IMR-90 (cell line): ENCODE measurements around the gene C10orf90.

Experiments used
- BHLHE40 ChIP-seq: fragments of 150-350 bp; IDR thresholded peaks from 2 replicates; pipeline ENCODE4 v1.6.1; 2016; ENCODE audit warnings: mild to moderate bottlenecking, low read depth, low read length
- CTCF ChIP-seq: conservative IDR thresholded peaks from 2 replicates; pipeline ENCODE4 v1.5.1; 2012; ENCODE audit warnings: mild to moderate bottlenecking, low read depth, low read length, improper control_type of control experiment
- MAFK ChIP-seq: IDR thresholded peaks from 2 replicates; pipeline ENCODE4 v1.6.1; 2012; ENCODE audit warnings: low read depth, low read length, improper control_type of control experiment
- MXI1 ChIP-seq: IDR thresholded peaks from 2 replicates; pipeline ENCODE4 v1.6.1; 2012; ENCODE audit warnings: low read depth, mild to moderate bottlenecking, low read length, moderate library complexity, borderline replicate concordance

- no peak for TF ChIP-seq CTCF
- TF ChIP-seq BHLHE40 = no peak
- TF ChIP-seq MAFK = no peak
- TF ChIP-seq MXI1 = no peak
These were observed 109.1 kb downstream of the C10orf90 start for GRCh38 chr10:126561294-126561920.
